Measurements from ENCODE around the gene STX1A.
A peak's percentile ranks its signal among the peaks of the same experiment; 100 is the strongest.
"Not testable (repeated sequence)": the region's sequence is repeated elsewhere in the genome, so short reads cannot be mapped to it uniquely, and the experiment has no call there.

The STX1A gene

GRCh38 chr7:73730485-73730884 lies 11.0 kb upstream of the STX1A start:
- DNase-seq, result no peak
- no peaks in the 10 kb centered on the region for H3K9me3 Mint-ChIP-seq
- peaks cover 15% of the 10 kb centered on the region for H3K4me1 Mint-ChIP-seq
- no peak overlapping the region for H3K4me3 Mint-ChIP-seq
- no peaks in the 10 kb centered on the region for H3K36me3 Mint-ChIP-seq (ENCODE audit: low read depth)
- H3K27ac Mint-ChIP-seq, result no peak overlapping the region
- no peak for TF ChIP-seq CTCF (IDR thresholded peaks at IDR 0.05)
- H3K27me3 Mint-ChIP-seq (ENCODE audit: low read depth, poor library complexity), result peaks cover 5% of the 10 kb centered on the region

GRCh38 chr7:73728551-73728950 lies 9.1 kb upstream of the STX1A start:
- peaks cover 15% of the 10 kb centered on the region for H3K4me1 Mint-ChIP-seq
- no peak overlapping the region for H3K4me3 Mint-ChIP-seq
- no peaks in the 10 kb centered on the region for H3K9me3 Mint-ChIP-seq
- no peak for DNase-seq
- no peaks in the 10 kb centered on the region for H3K36me3 Mint-ChIP-seq (ENCODE audit: low read depth)
- H3K27me3 Mint-ChIP-seq (ENCODE audit: low read depth, poor library complexity), result peaks cover 4% of the 10 kb centered on the region
- no peak for TF ChIP-seq CTCF (IDR thresholded peaks at IDR 0.05)
- H3K27ac Mint-ChIP-seq, result no peak overlapping the region

- no peak for DNase-seq
- Mint-ChIP-seq H3K4me3 (no peak overlapping the region), H3K27me3 (ENCODE audit: low read depth, poor library complexity) (peaks cover 4% of the 10 kb centered on the region), H3K4me1 (peaks cover 15% of the 10 kb centered on the region), H3K36me3 (ENCODE audit: low read depth) (no peaks in the 10 kb centered on the region), H3K27ac (no peak overlapping the region), H3K9me3 (no peaks in the 10 kb centered on the region)
- no peak for TF ChIP-seq CTCF (IDR thresholded peaks at IDR 0.05)
These were observed 8.5 kb upstream of the STX1A start for GRCh38 chr7:73727952-73728351.

- H3K36me3 Mint-ChIP-seq (ENCODE audit: low read depth), result no peaks in the 10 kb centered on the region
- no peaks in the 10 kb centered on the region for H3K9me3 Mint-ChIP-seq
- H3K4me3 Mint-ChIP-seq, result no peak overlapping the region
- peak; percentile 10 for TF ChIP-seq CTCF (IDR thresholded peaks at IDR 0.05)
- peaks cover 9% of the 10 kb centered on the region for H3K27me3 Mint-ChIP-seq (ENCODE audit: low read depth, poor library complexity)
- no peak for DNase-seq
- peaks cover 22% of the 10 kb centered on the region for H3K4me1 Mint-ChIP-seq
- no peak overlapping the region for H3K27ac Mint-ChIP-seq
These were observed 6.6 kb upstream of the STX1A start for GRCh38 chr7:73726083-73726466.

GRCh38 chr7:73723813-73724212 lies 4.3 kb upstream of the STX1A start:
- Mint-ChIP-seq H3K36me3 (ENCODE audit: low read depth) (no peaks in the 10 kb centered on the region), H3K27me3 (ENCODE audit: low read depth, poor library complexity) (peaks cover 19% of the 10 kb centered on the region), H3K27ac (no peak overlapping the region), H3K4me3 (no peak overlapping the region), H3K9me3 (no peaks in the 10 kb centered on the region), H3K4me1 (peaks cover 23% of the 10 kb centered on the region)
- DNase-seq, result no peak
- TF ChIP-seq CTCF (IDR thresholded peaks at IDR 0.05), result no peak

GRCh38 chr7:73722785-73723184 lies 3.3 kb upstream of the STX1A start:
- Mint-ChIP-seq H3K9me3 (no peaks in the 10 kb centered on the region), H3K27me3 (ENCODE audit: low read depth, poor library complexity) (peaks cover 24% of the 10 kb centered on the region), H3K4me1 (peaks cover 18% of the 10 kb centered on the region), H3K36me3 (ENCODE audit: low read depth) (no peaks in the 10 kb centered on the region), H3K27ac (no peak overlapping the region), H3K4me3 (no peak overlapping the region)
- no peak for TF ChIP-seq CTCF (IDR thresholded peaks at IDR 0.05)
- DNase-seq, result no peak

- Mint-ChIP-seq H3K4me1 (peaks cover 21% of the 10 kb centered on the region), H3K27me3 (ENCODE audit: low read depth, poor library complexity) (peaks cover 26% of the 10 kb centered on the region)
- not testable (repeated sequence) for H3K27ac Mint-ChIP-seq; H3K9me3 Mint-ChIP-seq; H3K36me3 Mint-ChIP-seq (ENCODE audit: low read depth); H3K4me3 Mint-ChIP-seq; DNase-seq
These were observed 2.7 kb upstream of the STX1A start for GRCh38 chr7:73722182-73722581.

All from nephron progenitor cell (in vitro differentiated cells).